ENCODE results near the gene FANCG.

GRCh38 chr9:35108946-35109575 lies 29.3 kb upstream of the FANCG start:
- TF ChIP-seq POLR2A (IDR thresholded peaks at IDR 0.05) (no peak), CTCF (IDR thresholded peaks at IDR 0.05) (no peak)

Measured in esophagus squamous epithelium (tissue), 4 donors.